ENCODE measurements around the gene SIRPA. TPM values are rescaled to one million over a fixed set of nuclear protein-coding genes. Genes with fewer than 3 reads are reported as not detected.

SIRPA gene
- total and polyA plus RNA-seq, 2 of the 8 experiments (the other 6 are each of a cell fraction or from before 2014, with no cell fraction given) = 3.9 to 4.3 TPM

GRCh38 chr20:1911536-1911935 lies 16.3 kb downstream of the SIRPA start (continued):
- TF ChIP-seq, protein P1, sequence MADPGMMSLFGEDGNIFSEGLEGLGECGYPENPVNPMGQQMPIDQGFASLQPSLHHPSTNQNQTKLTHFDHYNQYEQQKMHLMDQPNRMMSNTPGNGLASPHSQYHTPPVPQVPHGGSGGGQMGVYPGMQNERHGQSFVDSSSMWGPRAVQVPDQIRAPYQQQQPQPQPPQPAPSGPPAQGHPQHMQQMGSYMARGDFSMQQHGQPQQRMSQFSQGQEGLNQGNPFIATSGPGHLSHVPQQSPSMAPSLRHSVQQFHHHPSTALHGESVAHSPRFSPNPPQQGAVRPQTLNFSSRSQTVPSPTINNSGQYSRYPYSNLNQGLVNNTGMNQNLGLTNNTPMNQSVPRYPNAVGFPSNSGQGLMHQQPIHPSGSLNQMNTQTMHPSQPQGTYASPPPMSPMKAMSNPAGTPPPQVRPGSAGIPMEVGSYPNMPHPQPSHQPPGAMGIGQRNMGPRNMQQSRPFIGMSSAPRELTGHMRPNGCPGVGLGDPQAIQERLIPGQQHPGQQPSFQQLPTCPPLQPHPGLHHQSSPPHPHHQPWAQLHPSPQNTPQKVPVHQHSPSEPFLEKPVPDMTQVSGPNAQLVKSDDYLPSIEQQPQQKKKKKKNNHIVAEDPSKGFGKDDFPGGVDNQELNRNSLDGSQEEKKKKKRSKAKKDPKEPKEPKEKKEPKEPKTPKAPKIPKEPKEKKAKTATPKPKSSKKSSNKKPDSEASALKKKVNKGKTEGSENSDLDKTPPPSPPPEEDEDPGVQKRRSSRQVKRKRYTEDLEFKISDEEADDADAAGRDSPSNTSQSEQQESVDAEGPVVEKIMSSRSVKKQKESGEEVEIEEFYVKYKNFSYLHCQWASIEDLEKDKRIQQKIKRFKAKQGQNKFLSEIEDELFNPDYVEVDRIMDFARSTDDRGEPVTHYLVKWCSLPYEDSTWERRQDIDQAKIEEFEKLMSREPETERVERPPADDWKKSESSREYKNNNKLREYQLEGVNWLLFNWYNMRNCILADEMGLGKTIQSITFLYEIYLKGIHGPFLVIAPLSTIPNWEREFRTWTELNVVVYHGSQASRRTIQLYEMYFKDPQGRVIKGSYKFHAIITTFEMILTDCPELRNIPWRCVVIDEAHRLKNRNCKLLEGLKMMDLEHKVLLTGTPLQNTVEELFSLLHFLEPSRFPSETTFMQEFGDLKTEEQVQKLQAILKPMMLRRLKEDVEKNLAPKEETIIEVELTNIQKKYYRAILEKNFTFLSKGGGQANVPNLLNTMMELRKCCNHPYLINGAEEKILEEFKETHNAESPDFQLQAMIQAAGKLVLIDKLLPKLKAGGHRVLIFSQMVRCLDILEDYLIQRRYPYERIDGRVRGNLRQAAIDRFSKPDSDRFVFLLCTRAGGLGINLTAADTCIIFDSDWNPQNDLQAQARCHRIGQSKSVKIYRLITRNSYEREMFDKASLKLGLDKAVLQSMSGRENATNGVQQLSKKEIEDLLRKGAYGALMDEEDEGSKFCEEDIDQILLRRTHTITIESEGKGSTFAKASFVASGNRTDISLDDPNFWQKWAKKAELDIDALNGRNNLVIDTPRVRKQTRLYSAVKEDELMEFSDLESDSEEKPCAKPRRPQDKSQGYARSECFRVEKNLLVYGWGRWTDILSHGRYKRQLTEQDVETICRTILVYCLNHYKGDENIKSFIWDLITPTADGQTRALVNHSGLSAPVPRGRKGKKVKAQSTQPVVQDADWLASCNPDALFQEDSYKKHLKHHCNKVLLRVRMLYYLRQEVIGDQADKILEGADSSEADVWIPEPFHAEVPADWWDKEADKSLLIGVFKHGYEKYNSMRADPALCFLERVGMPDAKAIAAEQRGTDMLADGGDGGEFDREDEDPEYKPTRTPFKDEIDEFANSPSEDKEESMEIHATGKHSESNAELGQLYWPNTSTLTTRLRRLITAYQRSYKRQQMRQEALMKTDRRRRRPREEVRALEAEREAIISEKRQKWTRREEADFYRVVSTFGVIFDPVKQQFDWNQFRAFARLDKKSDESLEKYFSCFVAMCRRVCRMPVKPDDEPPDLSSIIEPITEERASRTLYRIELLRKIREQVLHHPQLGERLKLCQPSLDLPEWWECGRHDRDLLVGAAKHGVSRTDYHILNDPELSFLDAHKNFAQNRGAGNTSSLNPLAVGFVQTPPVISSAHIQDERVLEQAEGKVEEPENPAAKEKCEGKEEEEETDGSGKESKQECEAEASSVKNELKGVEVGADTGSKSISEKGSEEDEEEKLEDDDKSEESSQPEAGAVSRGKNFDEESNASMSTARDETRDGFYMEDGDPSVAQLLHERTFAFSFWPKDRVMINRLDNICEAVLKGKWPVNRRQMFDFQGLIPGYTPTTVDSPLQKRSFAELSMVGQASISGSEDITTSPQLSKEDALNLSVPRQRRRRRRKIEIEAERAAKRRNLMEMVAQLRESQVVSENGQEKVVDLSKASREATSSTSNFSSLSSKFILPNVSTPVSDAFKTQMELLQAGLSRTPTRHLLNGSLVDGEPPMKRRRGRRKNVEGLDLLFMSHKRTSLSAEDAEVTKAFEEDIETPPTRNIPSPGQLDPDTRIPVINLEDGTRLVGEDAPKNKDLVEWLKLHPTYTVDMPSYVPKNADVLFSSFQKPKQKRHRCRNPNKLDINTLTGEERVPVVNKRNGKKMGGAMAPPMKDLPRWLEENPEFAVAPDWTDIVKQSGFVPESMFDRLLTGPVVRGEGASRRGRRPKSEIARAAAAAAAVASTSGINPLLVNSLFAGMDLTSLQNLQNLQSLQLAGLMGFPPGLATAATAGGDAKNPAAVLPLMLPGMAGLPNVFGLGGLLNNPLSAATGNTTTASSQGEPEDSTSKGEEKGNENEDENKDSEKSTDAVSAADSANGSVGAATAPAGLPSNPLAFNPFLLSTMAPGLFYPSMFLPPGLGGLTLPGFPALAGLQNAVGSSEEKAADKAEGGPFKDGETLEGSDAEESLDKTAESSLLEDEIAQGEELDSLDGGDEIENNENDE (IDR thresholded peaks at IDR 0.05; ENCODE audit: insufficient replicate concordance, low read length) = no peak
- no peak for TF ChIP-seq POLR2A (IDR thresholded peaks at IDR 0.05; ENCODE audit: control extremely low read depth in 1 of 2, low read depth in 2 of 2, low read length in 2 of 2)
- no peak for TF ChIP-seq SP2 (IDR thresholded peaks at IDR 0.05; ENCODE audit: low read length)
- no peak for TF ChIP-seq NANOG (IDR thresholded peaks at IDR 0.05; ENCODE audit: insufficient read depth, low read depth, low read length, poor library complexity, severe bottlenecking)
- TF ChIP-seq, protein P2, sequence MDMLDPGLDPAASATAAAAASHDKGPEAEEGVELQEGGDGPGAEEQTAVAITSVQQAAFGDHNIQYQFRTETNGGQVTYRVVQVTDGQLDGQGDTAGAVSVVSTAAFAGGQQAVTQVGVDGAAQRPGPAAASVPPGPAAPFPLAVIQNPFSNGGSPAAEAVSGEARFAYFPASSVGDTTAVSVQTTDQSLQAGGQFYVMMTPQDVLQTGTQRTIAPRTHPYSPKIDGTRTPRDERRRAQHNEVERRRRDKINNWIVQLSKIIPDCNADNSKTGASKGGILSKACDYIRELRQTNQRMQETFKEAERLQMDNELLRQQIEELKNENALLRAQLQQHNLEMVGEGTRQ (IDR thresholded peaks at IDR 0.05; ENCODE audit: low read length) = no peak
- no peak for TF ChIP-seq SUZ12 (IDR thresholded peaks at IDR 0.05; ENCODE audit: low read length)
- no peak for TF ChIP-seq TEAD4 (IDR thresholded peaks at IDR 0.05; ENCODE audit: low read depth, low read length)
- no peak for TF ChIP-seq KDM1A (IDR thresholded peaks at IDR 0.05; ENCODE audit: borderline replicate concordance, low read length)
- TF ChIP-seq BRCA1 (IDR thresholded peaks at IDR 0.05; ENCODE audit: low read depth, low read length) = no peak
- no peak for TF ChIP-seq KDM5A (IDR thresholded peaks at IDR 0.05; ENCODE audit: low read length)
- TF ChIP-seq SIX5 (IDR thresholded peaks at IDR 0.05; ENCODE audit: low read depth, low read length) = no peak
- TF ChIP-seq CEBPB (IDR thresholded peaks at IDR 0.05; ENCODE audit: low read depth, low read length) = no peak
